ENCODE data around the gene LZTS2. TPM values are rescaled to one million over a fixed set of nuclear protein-coding genes. Genes with fewer than 3 reads are reported as not detected.

Gene LZTS2
- total RNA-seq, 1 experiment from 2014 or later, result 93.0 TPM

DNA sequence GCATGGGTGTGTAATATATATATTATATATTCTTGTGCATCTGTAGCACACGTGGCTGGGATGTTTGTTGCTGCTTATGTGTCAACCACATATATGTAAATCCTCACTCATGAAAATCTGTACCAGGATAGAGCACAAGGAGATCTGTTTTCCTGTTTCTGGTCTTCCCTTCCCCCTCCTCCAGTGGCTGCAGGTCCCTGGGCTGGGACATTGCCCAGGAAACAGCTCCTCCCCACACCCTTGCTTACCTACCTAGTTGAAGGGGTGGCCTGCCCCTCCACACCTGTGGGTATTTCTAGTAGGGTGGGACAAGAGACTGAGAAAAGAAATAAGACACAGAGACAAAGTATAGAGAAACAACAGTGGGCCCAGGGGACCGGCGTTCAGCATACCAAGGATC, 33.7 kb downstream of the LZTS2 start:
- Histone ChIP-seq H3K4me2 (ENCODE audit: low read length) (peak overlapping the region; percentile 96), H3K36me3 (ENCODE audit: control insufficient read depth in 1 of 2, insufficient read depth in 2 of 2, low read length in 2 of 2) (peaks cover 22 to 37% of the 10 kb centered on the region in 2 experiments), H3K9me3 (ENCODE audit: control insufficient read depth in 1 of 2, insufficient read depth in 1 of 2, low read depth in 1 of 2, low read length in 2 of 2) (no peaks in the 10 kb centered on the region), H3K9ac (ENCODE audit: low read length) (peak overlapping the region; percentile 87), H3K9me2 (ENCODE audit: insufficient read depth) (no peaks in the 10 kb centered on the region), H4K20me1 (ENCODE audit: insufficient read depth) (no peaks in the 10 kb centered on the region), H2AFZ (ENCODE audit: low read depth, low read length, poor library complexity, severe bottlenecking) (no peak overlapping the region), H3K79me2 (ENCODE audit: insufficient read depth, low read length) (peaks cover 12% of the 10 kb centered on the region), H3K27me3 (ENCODE audit: insufficient read depth, low read length) (no peaks in the 10 kb centered on the region), H3K27ac (ENCODE audit: low read depth, low read length) (peak overlapping the region; percentile 81), H3K4me3 (replicated peaks in 1 of 2; ENCODE audit: low read depth in 1 of 2, low read length in 2 of 2) (peak overlapping the region; percentile 67 to 87), H3K4me1 (ENCODE audit: control insufficient read depth in 1 of 2, insufficient read depth in 2 of 2, low read length in 2 of 2) (peaks cover 28 to 50% of the 10 kb centered on the region in 2 experiments)
- DNase-seq (ENCODE audit: low read depth, low spot score) (no peak), ATAC-seq (no peak)
- ChIA-PET RAD21 (ENCODE audit: low non-redundant PET in 1 of 2, low total read pairs in 2 of 2, uncharacterized antibody in 2 of 2, unreplicated experiment in 2 of 2) (no interaction called here), POLR2A (interaction anchor here (1.2 kb wide), 1 partner anchor 10 kb away, joined by 4 read pairs; no protein-coding TSS in a partner anchor), CTCF (interaction anchor here (0.8 to 5.8 kb wide), 5 partner anchors 9 to 109 kb away, joined by 4 to 71 read pairs (median 6); no protein-coding TSS in a partner anchor)
- TF ChIP-seq TCF7L2 (IDR thresholded peaks at IDR 0.05; ENCODE audit: borderline replicate concordance, extremely low read depth, insufficient read depth, insufficient read length) (no peak), EZH2phosphoT487 (IDR thresholded peaks at IDR 0.05; ENCODE audit: borderline replicate concordance) (no peak), CBX3 (IDR thresholded peaks at IDR 0.05; ENCODE audit: low read depth) (no peak), ZNF274 (IDR thresholded peaks at IDR 0.05; ENCODE audit: low read depth, low read length) (no peak), RAD21 (IDR thresholded peaks at IDR 0.05; ENCODE audit: low read depth) (no peak), ELF1 (IDR thresholded peaks at IDR 0.05; ENCODE audit: borderline replicate concordance, low read depth) (no peak), FOSL1 (IDR thresholded peaks at IDR 0.05; ENCODE audit: low read depth) (no peak), MAX (IDR thresholded peaks at IDR 0.05) (no peak), SRF (IDR thresholded peaks at IDR 0.05; ENCODE audit: low read depth) (no peak), POLR2AphosphoS5 (IDR thresholded peaks at IDR 0.05; ENCODE audit: low read depth, low read length) (no peak), ZFX (IDR thresholded peaks at IDR 0.05) (no peak), EGR1 (IDR thresholded peaks at IDR 0.05; ENCODE audit: low read depth) (no peak), YY1 (IDR thresholded peaks at IDR 0.05; ENCODE audit: extremely low read depth, insufficient replicate concordance, low read depth, low read length) (no peak), EZH2 (IDR thresholded peaks at IDR 0.05) (no peak), CTCF (IDR thresholded peaks at IDR 0.05 in 2 of 3, conservative IDR thresholded peaks at IDR 0.05 in 1 of 3; ENCODE audit: borderline replicate concordance in 1 of 3, insufficient read depth in 1 of 3, low read depth in 2 of 3, low read length in 2 of 3) (no peak), JUND (IDR thresholded peaks at IDR 0.05) (no peak), CEBPB (IDR thresholded peaks at IDR 0.05; ENCODE audit: low read depth) (no peak)
- TF ChIP-seq, protein P1, sequence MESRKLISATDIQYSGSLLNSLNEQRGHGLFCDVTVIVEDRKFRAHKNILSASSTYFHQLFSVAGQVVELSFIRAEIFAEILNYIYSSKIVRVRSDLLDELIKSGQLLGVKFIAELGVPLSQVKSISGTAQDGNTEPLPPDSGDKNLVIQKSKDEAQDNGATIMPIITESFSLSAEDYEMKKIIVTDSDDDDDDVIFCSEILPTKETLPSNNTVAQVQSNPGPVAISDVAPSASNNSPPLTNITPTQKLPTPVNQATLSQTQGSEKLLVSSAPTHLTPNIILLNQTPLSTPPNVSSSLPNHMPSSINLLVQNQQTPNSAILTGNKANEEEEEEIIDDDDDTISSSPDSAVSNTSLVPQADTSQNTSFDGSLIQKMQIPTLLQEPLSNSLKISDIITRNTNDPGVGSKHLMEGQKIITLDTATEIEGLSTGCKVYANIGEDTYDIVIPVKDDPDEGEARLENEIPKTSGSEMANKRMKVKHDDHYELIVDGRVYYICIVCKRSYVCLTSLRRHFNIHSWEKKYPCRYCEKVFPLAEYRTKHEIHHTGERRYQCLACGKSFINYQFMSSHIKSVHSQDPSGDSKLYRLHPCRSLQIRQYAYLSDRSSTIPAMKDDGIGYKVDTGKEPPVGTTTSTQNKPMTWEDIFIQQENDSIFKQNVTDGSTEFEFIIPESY (IDR thresholded peaks at IDR 0.05; ENCODE audit: extremely low read depth, insufficient replicate concordance, low read length), result no peak
- TF ChIP-seq, protein P2, sequence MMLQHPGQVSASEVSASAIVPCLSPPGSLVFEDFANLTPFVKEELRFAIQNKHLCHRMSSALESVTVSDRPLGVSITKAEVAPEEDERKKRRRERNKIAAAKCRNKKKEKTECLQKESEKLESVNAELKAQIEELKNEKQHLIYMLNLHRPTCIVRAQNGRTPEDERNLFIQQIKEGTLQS (IDR thresholded peaks at IDR 0.05), result no peak
- TF ChIP-seq, protein P3, sequence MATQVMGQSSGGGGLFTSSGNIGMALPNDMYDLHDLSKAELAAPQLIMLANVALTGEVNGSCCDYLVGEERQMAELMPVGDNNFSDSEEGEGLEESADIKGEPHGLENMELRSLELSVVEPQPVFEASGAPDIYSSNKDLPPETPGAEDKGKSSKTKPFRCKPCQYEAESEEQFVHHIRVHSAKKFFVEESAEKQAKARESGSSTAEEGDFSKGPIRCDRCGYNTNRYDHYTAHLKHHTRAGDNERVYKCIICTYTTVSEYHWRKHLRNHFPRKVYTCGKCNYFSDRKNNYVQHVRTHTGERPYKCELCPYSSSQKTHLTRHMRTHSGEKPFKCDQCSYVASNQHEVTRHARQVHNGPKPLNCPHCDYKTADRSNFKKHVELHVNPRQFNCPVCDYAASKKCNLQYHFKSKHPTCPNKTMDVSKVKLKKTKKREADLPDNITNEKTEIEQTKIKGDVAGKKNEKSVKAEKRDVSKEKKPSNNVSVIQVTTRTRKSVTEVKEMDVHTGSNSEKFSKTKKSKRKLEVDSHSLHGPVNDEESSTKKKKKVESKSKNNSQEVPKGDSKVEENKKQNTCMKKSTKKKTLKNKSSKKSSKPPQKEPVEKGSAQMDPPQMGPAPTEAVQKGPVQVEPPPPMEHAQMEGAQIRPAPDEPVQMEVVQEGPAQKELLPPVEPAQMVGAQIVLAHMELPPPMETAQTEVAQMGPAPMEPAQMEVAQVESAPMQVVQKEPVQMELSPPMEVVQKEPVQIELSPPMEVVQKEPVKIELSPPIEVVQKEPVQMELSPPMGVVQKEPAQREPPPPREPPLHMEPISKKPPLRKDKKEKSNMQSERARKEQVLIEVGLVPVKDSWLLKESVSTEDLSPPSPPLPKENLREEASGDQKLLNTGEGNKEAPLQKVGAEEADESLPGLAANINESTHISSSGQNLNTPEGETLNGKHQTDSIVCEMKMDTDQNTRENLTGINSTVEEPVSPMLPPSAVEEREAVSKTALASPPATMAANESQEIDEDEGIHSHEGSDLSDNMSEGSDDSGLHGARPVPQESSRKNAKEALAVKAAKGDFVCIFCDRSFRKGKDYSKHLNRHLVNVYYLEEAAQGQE (IDR thresholded peaks at IDR 0.05; ENCODE audit: low read depth), result no peak
- no TSS peak for BruUV-seq (replicated peaks)
- intact Hi-C loops (cut with micrococcal nuclease), result no loop called here
